HFF-Myc (cell line): ENCODE measurements around the gene MAPKAPK3.

Experiments
- DNase-seq: peaks from one replicate; pipeline ENCODE4 v3.0.0-alpha.2; 2011; ENCODE audit warnings: low read depth; ENCODE audit errors: extremely low read depth
- H3K4me3 ChIP-seq: replicated peaks from 2 replicates; pipeline ENCODE4 v1.5.1; 2011; ENCODE audit warnings: low read depth, mild to moderate bottlenecking, control low read depth, low read length
- TF ChIP-seq, protein P1 (sequence below): IDR thresholded peaks from 2 replicates; pipeline ENCODE4 v1.5.1; 2012; ENCODE audit warnings: mild to moderate bottlenecking, low read depth, low read length, control low read depth; ENCODE audit errors: missing control alignments

The MAPKAPK3 gene

DNA sequence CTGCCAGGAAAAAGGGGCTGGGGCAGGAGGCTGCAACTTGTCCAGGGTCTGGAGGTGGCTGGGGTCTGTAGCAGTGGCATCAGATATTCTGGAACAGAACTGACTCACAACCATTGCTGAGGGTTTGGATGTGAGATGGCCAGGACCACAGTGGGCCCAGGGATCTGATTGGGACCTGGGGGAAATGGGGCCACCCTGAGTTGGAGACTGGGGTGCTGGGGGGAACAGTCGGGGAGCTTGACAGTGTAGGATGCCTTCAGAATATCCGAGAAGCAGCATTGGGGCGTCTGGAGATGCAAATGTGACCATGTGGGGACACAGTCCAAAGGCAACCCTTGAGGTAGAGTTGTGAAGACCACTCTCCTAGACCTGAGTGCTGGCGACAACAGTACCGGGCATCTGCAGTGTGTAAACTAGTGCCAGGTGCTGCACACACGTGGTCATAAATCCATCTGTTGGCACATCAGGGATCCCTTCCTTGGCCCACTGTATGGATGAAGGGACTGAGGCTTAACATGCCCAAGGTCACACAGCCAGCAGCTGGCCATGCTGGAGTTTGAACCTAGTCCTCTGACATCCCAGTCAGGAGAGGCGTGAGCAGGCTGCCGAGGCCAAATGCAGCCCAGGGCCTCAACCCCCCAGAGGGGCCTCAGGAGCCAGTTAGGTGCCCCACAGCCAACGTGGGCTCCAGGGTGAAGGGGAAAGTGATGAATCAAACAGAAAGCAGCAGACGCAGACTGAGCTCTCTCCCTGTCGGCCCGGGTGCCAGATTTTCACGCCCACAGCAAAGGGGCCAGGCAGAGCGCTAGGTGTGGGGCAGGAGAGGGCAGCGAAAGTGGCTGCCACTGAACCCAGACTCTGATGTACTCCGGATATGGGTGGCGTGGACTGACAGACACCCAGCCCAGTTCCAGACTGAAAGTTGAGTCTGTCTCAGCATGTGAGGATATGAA, 28.9 kb upstream of the MAPKAPK3 start:
- H3K4me3 ChIP-seq, result no peak overlapping the region
- DNase-seq, result no peak
- TF ChIP-seq, protein P1, sequence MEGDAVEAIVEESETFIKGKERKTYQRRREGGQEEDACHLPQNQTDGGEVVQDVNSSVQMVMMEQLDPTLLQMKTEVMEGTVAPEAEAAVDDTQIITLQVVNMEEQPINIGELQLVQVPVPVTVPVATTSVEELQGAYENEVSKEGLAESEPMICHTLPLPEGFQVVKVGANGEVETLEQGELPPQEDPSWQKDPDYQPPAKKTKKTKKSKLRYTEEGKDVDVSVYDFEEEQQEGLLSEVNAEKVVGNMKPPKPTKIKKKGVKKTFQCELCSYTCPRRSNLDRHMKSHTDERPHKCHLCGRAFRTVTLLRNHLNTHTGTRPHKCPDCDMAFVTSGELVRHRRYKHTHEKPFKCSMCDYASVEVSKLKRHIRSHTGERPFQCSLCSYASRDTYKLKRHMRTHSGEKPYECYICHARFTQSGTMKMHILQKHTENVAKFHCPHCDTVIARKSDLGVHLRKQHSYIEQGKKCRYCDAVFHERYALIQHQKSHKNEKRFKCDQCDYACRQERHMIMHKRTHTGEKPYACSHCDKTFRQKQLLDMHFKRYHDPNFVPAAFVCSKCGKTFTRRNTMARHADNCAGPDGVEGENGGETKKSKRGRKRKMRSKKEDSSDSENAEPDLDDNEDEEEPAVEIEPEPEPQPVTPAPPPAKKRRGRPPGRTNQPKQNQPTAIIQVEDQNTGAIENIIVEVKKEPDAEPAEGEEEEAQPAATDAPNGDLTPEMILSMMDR, result no peak

DNA sequence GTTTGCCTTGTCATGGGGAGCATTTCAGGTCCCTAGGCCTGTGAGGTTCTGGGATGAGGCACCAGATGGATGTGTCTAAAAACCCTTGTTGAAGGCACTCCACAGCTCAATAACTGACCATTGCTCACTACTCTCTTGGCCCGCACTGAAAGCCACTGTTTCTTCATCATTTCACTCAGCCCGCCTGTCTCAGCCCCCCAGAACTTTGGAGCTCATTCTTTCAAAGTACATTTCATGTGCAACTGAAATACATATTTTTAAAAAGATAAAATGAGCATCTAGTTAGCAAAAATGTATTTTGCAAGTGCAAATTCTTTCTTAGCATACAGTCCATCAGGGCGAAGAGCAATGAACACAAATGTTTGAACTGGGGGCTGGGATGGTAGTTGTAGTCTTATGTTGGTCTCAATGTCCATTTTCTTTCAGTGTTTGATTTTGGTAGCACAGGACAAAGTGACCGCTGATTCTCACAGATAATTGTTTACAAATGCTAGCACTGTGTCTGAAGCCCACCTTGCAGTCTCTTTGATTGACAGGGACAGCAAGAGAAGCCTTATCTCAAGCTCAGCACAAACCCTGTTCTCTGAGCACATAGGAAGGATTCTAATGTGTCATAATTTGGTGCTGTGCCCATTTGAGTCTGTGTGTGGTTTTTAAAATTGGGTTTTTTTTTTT, 28.1 kb upstream of the MAPKAPK3 start:
- H3K4me3 ChIP-seq, result no peak overlapping the region
- no peak for DNase-seq
- TF ChIP-seq, protein P1, result no peak

DNA sequence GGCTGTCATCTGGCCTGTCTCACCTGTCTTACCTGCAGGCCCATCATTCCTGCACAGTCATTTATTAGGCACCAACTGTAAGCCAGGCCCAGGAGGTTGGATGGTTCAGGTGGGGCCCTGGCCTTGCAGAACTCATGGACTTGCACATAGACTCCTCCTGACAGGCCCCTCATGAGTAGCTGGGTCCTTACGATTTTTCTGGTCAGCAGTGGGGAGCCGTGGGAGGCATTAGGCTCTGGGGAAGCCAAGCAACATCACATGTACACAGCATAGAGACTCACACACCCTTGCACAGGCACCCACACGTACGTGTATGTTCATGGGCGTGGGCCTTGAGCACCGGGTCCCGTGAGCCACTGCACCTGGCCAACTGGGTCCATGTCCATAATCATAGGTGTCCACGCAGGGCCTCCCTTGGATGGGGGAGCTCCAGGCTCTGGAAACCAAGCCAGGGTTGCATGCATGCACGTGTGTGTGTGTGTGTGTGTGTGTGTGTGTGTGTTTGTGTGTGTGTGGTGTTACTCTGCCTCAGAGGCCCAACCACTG, 25.7 kb upstream of the MAPKAPK3 start:
- DNase-seq, result no peak
- H3K4me3 ChIP-seq, result no peak overlapping the region
- TF ChIP-seq, protein P1, result no peak

DNA sequence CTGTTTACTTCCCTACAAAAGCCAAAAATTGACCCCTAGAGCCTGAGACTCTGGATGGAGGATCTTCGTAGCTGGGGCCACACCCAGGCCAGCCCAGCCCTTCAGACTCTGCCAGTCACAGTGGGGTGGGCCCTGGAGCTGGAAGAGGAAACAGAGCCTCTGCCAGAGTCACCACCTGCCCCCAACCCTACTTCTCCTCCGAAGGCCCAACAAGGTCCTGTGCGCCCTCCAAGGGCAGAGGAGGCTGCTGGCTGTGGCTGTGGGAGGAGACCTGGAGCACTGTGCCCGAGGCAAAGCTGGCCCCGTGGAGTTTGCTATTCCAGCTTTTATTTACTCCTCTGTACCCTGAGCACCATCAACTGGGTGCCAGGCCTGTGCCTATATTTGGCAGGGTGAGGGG, 24.4 kb upstream of the MAPKAPK3 start:
- no peak overlapping the region for H3K4me3 ChIP-seq
- no peak for DNase-seq
- TF ChIP-seq, protein P1, result no peak

DNA sequence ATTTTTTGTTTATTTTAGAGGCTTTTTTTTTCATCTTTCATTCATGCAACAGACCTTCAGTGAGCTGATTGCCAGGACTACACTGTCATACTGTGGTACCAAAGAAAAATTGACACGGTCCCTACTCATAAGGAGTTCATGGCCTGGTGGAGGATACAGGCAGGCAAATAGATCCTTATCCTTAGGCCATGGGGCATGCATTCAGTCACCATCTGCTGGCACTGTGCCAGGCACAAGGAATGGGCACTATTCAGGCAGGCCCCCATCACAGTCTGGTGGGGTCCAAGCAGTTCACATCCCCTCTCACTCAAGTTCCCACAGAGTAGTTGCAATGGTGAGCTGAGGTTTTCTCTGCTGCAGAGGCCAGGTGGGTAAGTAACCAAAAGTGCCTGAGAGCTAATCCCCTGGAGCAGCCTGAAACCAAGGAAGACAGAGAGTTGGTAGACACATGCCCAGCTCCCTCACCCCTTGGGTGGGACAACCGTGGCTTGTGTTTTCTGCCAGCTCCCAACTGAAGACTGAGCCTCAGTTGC, 22.6 kb upstream of the MAPKAPK3 start:
- TF ChIP-seq, protein P1, result no peak
- H3K4me3 ChIP-seq, result no peak overlapping the region
- DNase-seq, result no peak

GRCh38 chr3:50599115-50599715, 17.7 kb upstream of the MAPKAPK3 start:
- DNase-seq, result no peak
- H3K4me3 ChIP-seq, result no peak overlapping the region
- TF ChIP-seq, protein P1, result no peak
